H9 (cell line): ENCODE measurements around the gene SS18L1. TPM values are rescaled to one million over a fixed set of nuclear protein-coding genes. Genes with fewer than 3 reads are reported as not detected.

Experiments used
- DNase-seq: peaks from one replicate; pipeline ENCODE4 v3.0.0-alpha.2; 2017
- H2AFZ ChIP-seq: one replicate; pipeline ENCODE4 v1.6.1; 2013; ENCODE audit warnings: mild to moderate bottlenecking, low read length, control low read depth, moderate library complexity
- H2AK5ac ChIP-seq: 2 replicates; pipeline ENCODE4 v1.6.1; 2013; ENCODE audit warnings: low read length, control low read depth, mixed read lengths; ENCODE audit not compliant: insufficient read length
- H2BK120ac ChIP-seq: one replicate; pipeline ENCODE4 v1.6.1; 2013; ENCODE audit warnings: low read depth, mild to moderate bottlenecking, low read length, control low read depth, inconsistent platforms; ENCODE audit not compliant: poor library complexity, severe bottlenecking
- H2BK12ac ChIP-seq: 2 replicates; pipeline ENCODE4 v1.6.1; 2013; ENCODE audit warnings: low read length, control low read depth, mixed read lengths, low read depth; ENCODE audit not compliant: insufficient read length
- H2BK15ac ChIP-seq: 2 replicates; pipeline ENCODE4 v1.6.1; 2013; ENCODE audit warnings: low read depth, low read length, control low read depth
- H2BK20ac ChIP-seq: one replicate; pipeline ENCODE4 v1.6.1; 2013; ENCODE audit warnings: low read depth, mild to moderate bottlenecking, low read length, control low read depth, inconsistent platforms; ENCODE audit not compliant: poor library complexity, severe bottlenecking
- H2BK5ac ChIP-seq: 2 replicates; pipeline ENCODE4 v1.6.1; 2013; ENCODE audit warnings: low read length, control low read depth, mixed read lengths; ENCODE audit not compliant: insufficient read length
- H3K14ac ChIP-seq: 2 replicates; pipeline ENCODE4 v1.6.1; 2013; ENCODE audit warnings: low read length, control low read depth; ENCODE audit not compliant: insufficient read depth
- H3K18ac ChIP-seq: 2 replicates; pipeline ENCODE4 v1.6.1; 2013; ENCODE audit warnings: low read depth, mild to moderate bottlenecking, mixed read lengths, low read length, control low read depth; ENCODE audit not compliant: insufficient read length
- H3K23ac ChIP-seq: 2 replicates; pipeline ENCODE4 v1.6.1; 2013; ENCODE audit warnings: low read length, control low read depth, mixed read lengths, low read depth; ENCODE audit not compliant: insufficient read length
- H3K23me2 ChIP-seq: 2 replicates; pipeline ENCODE4 v1.6.1; 2013; ENCODE audit warnings: low read depth, mild to moderate bottlenecking, mixed read lengths, low read length, control low read depth; ENCODE audit not compliant: insufficient read length, poor library complexity, severe bottlenecking
- H3K27ac ChIP-seq: 2 replicates; pipeline ENCODE4 v1.5.1; 2013; ENCODE audit warnings: low read length, control low read depth, mixed read lengths, low read depth; ENCODE audit not compliant: insufficient read length
- H3K27me3 ChIP-seq: 2 replicates; pipeline ENCODE4 v1.6.1; 2013; ENCODE audit warnings: low read length, control low read depth, inconsistent platforms; ENCODE audit not compliant: insufficient read depth
- H3K4ac ChIP-seq: 2 replicates; pipeline ENCODE4 v1.6.1; 2013; ENCODE audit warnings: low read depth, mild to moderate bottlenecking, control low read depth, inconsistent platforms, low read length, moderate library complexity
- H3K4me1 ChIP-seq: 2 replicates; pipeline ENCODE4 v1.6.1; 2013; ENCODE audit warnings: low read length, control low read depth, inconsistent platforms; ENCODE audit not compliant: insufficient read depth
- H3K4me2 ChIP-seq: 2 replicates; pipeline ENCODE4 v1.6.1; 2013; ENCODE audit warnings: low read length, control low read depth, mixed read lengths; ENCODE audit not compliant: insufficient read length, insufficient read depth
- H3K56ac ChIP-seq: 2 replicates; pipeline ENCODE4 v1.6.1; 2013; ENCODE audit warnings: low read depth, mild to moderate bottlenecking, mixed read lengths, low read length, control low read depth; ENCODE audit not compliant: insufficient read length
- H3K79me1 ChIP-seq: 2 replicates; pipeline ENCODE4 v1.6.1; 2013; ENCODE audit warnings: low read depth, mild to moderate bottlenecking, moderate library complexity, low read length, control low read depth, inconsistent platforms; ENCODE audit not compliant: insufficient read depth, poor library complexity, severe bottlenecking
- H3K79me2 ChIP-seq: 2 replicates; pipeline ENCODE4 v1.6.1; 2013; ENCODE audit warnings: low read length, control low read depth, inconsistent platforms; ENCODE audit not compliant: insufficient read depth
- H3K9ac ChIP-seq: 2 replicates; pipeline ENCODE4 v1.6.1; 2013; ENCODE audit warnings: low read length, control low read depth, mixed read lengths; ENCODE audit not compliant: insufficient read length; ENCODE audit errors: extremely low read depth
- H3K9me3 ChIP-seq: one replicate; pipeline ENCODE4 v1.6.1; 2013; ENCODE audit warnings: low read depth, low read length, inconsistent platforms; ENCODE audit not compliant: control insufficient read depth
- H3T11ph ChIP-seq: one replicate; pipeline ENCODE4 v1.6.1; 2013; ENCODE audit warnings: mild to moderate bottlenecking, low read length, control low read depth, inconsistent platforms
- H4K20me1 ChIP-seq: one replicate; pipeline ENCODE4 v1.6.1; 2013; ENCODE audit not compliant: control insufficient read depth, insufficient read length, insufficient read depth
- H4K5ac ChIP-seq: 2 replicates; pipeline ENCODE4 v1.6.1; 2013; ENCODE audit warnings: low read depth, mild to moderate bottlenecking, mixed read lengths, low read length, control low read depth; ENCODE audit not compliant: insufficient read length
- H4K8ac ChIP-seq: replicated peaks from 2 replicates; pipeline ENCODE4 v1.6.1; 2013; ENCODE audit warnings: low read length, control low read depth, mixed read lengths, low read depth; ENCODE audit not compliant: insufficient read length
- H4K91ac ChIP-seq: 2 replicates; pipeline ENCODE4 v1.6.1; 2013; ENCODE audit warnings: low read depth, mild to moderate bottlenecking, moderate library complexity, mixed read lengths, low read length, control low read depth; ENCODE audit not compliant: insufficient read length
- H3K27ac Mint-ChIP-seq, 3 experiments: 2 replicates in 2 of 3; 3 replicates in 1 of 3; pipeline ENCODE4 v1.8.0; 2020 to 2021; ENCODE audit warnings: mixed read lengths in 3 of 3, mild to moderate bottlenecking in 1 of 3, moderate library complexity in 1 of 3
- H3K27me3 Mint-ChIP-seq: 2 replicates; pipeline ENCODE4 v1.8.0; 2021; ENCODE audit warnings: low read depth, mild to moderate bottlenecking, moderate library complexity, mixed read lengths
- H3K36me3 Mint-ChIP-seq, 3 experiments: 2 replicates in 2 of 3; 3 replicates in 1 of 3; pipeline ENCODE4 v1.8.0; 2020 to 2021; ENCODE audit warnings: low read depth in 3 of 3, mixed read lengths in 3 of 3; ENCODE audit not compliant: insufficient read depth in 1 of 3
- H3K4me1 Mint-ChIP-seq, 2 experiments: 2 replicates each; pipeline ENCODE4 v1.8.0; 2020; ENCODE audit warnings: mixed read lengths in 2 of 2
- H3K4me3 Mint-ChIP-seq, 2 experiments: 2 replicates in 1 of 2; 3 replicates in 1 of 2; pipeline ENCODE4 v1.8.0; 2020 to 2021; ENCODE audit warnings: mild to moderate bottlenecking in 2 of 2, mixed read lengths in 2 of 2, moderate library complexity in 1 of 2
- H3K9me3 Mint-ChIP-seq, 2 experiments: 2 replicates in 1 of 2; 3 replicates in 1 of 2; pipeline ENCODE4 v1.8.0; 2020; ENCODE audit warnings: mild to moderate bottlenecking in 2 of 2, mixed read lengths in 2 of 2, moderate library complexity in 1 of 2
- WGBS: extraction: QIAGEN DNeasy Blood & Tissue Kit; methylation state at CpG from one replicate; pipeline ENCODE4 v1.1.7; 2013; ENCODE audit warnings: missing lambda C conversion rate, low lambda C conversion rate, mixed read lengths; ENCODE audit not compliant: insufficient read length; ENCODE audit errors: extremely low coverage; 5-methylcytosine and 5-hydroxymethylcytosine counted together
- total RNA-seq: library from RNA; stranded (reverse); gene quantifications from 2 replicates; pipeline ENCODE4 v1.2.1, GENCODE V29; 2021
- TF ChIP-seq, protein P1 (sequence below): fragments of 200-600 bp; sonication (generic); conservative IDR thresholded peaks from 3 replicates; pipeline ENCODE4 v1.8.0; 2021; ENCODE audit warnings: antibody characterized with exemption, mild to moderate bottlenecking

The SS18L1 gene
- total RNA-seq, 1 experiment from 2014 or later: 22.2 TPM

DNA sequence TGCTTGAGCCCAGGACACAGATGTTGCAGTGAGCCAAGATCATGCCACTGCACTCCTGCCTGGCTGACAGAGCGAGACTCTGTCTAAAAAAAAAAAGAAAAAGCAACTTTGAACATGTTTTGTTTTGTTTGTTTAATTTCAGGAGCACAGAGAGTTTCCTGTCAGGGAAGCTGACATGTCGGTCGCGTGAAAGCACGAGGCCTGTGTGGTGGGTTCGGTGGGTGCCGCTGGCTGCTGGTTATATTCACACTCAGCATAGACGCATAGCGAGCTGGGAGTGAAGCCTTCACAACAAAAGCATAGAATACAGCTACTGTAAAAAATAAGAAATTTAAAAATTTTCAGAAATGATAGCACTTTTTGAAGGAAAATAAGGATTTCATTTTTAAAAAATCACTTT lies 53.7 kb downstream of the SS18L1 start:
- TF ChIP-seq, protein P1, sequence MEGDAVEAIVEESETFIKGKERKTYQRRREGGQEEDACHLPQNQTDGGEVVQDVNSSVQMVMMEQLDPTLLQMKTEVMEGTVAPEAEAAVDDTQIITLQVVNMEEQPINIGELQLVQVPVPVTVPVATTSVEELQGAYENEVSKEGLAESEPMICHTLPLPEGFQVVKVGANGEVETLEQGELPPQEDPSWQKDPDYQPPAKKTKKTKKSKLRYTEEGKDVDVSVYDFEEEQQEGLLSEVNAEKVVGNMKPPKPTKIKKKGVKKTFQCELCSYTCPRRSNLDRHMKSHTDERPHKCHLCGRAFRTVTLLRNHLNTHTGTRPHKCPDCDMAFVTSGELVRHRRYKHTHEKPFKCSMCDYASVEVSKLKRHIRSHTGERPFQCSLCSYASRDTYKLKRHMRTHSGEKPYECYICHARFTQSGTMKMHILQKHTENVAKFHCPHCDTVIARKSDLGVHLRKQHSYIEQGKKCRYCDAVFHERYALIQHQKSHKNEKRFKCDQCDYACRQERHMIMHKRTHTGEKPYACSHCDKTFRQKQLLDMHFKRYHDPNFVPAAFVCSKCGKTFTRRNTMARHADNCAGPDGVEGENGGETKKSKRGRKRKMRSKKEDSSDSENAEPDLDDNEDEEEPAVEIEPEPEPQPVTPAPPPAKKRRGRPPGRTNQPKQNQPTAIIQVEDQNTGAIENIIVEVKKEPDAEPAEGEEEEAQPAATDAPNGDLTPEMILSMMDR: no peak
- no peak overlapping the region for H3K4me3 Mint-ChIP-seq
- no peak overlapping the region for H3K56ac ChIP-seq

More for the DNA sequence above, 53.7 kb downstream of the SS18L1 start:
- no peak overlapping the region for H2BK120ac ChIP-seq
- DNase-seq: no peak
- no peak overlapping the region for H4K5ac ChIP-seq
- H3K27me3 ChIP-seq: no peaks in the 10 kb centered on the region
- H2AFZ ChIP-seq: no peak overlapping the region
- H4K20me1 ChIP-seq: no peaks in the 10 kb centered on the region
- no peaks in the 10 kb centered on the region for H3K9me3 ChIP-seq
- H4K91ac ChIP-seq: no peak overlapping the region
- H3K23me2 ChIP-seq: no peaks in the 10 kb centered on the region
- Mint-ChIP-seq H3K27ac (no peak overlapping the region), H3K36me3 (peaks cover 24 to 43% (median 43%) of the 10 kb centered on the region in 3 experiments; a peak in 6 of 7 replicates), H3K4me1 (no peaks in the 10 kb centered on the region), H3K27me3 (no peaks in the 10 kb centered on the region), H3K9me3 (no peaks in the 10 kb centered on the region)
- H3K14ac ChIP-seq: no peak overlapping the region
- H3K27ac ChIP-seq: no peak overlapping the region
- H3K23ac ChIP-seq: no peak overlapping the region
- H3K9ac ChIP-seq: no peak overlapping the region
- no peak overlapping the region for H2BK12ac ChIP-seq
- no peak overlapping the region for H3K4me2 ChIP-seq
- H3K79me2 ChIP-seq: no peaks in the 10 kb centered on the region
- no peak overlapping the region for H2BK15ac ChIP-seq
- no peak overlapping the region for H2BK5ac ChIP-seq
- H2BK20ac ChIP-seq: no peak overlapping the region
- H3K79me1 ChIP-seq: no peaks in the 10 kb centered on the region
- no peak overlapping the region for H3K4ac ChIP-seq
- no peak overlapping the region for H2AK5ac ChIP-seq
- H3K18ac ChIP-seq: no peak overlapping the region
- no peak overlapping the region for H3T11ph ChIP-seq
- no peaks in the 10 kb centered on the region for H3K4me1 ChIP-seq
- no CpG with 5 or more reads among the region's 9 CpGs for WGBS
- H4K8ac ChIP-seq: no peak overlapping the region
